GM21381 (cell line): ENCODE data around the gene CYP2F1.
"Not testable (repeated sequence)": the region's sequence is repeated elsewhere in the genome, so short reads cannot be mapped to it uniquely, and the experiment has no call there.

Experiments used
- ATAC-seq: cut with Tn5 transposase; IDR thresholded peaks from one replicate; pipeline ENCODE4 v1.9.1; 2021; ENCODE audit warnings: mild to moderate bottlenecking, moderate library complexity; ENCODE audit not compliant: unreplicated experiment

CYP2F1 gene

DNA sequence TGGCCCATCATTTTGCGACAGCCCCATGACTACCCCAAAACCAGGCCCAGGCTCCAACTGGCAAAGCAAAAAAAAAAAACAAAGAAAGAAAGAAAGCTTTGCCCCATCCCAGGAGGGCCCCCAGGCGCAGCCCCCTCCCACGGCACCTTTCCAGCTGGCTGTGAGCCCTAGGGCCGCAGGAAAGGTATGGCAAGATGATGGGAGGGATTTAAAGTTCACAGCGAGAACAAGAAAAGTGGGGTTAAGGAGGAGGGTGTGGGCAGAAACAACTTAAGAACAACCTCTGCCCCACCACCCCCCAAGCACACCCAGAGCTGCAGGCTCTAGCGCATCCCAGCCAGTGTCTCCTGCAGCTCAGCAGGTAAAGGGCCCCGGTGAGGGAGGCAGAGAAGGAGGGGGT, at the start of gene CYP2F1:
Gene CYP2F1, plus strand, starts transcription at position 301 of the 400 bp plus-strand sequence. CDS start 1,757 bp downstream, outside the sequence.
- no peak for ATAC-seq

- no peak for ATAC-seq
These were observed 49.2 kb upstream of the CYP2F1 start for GRCh38 chr19:41064974-41065569.

- ATAC-seq = no peak
These were observed 37.9 kb upstream of the CYP2F1 start for GRCh38 chr19:41076286-41076685.

DNA sequence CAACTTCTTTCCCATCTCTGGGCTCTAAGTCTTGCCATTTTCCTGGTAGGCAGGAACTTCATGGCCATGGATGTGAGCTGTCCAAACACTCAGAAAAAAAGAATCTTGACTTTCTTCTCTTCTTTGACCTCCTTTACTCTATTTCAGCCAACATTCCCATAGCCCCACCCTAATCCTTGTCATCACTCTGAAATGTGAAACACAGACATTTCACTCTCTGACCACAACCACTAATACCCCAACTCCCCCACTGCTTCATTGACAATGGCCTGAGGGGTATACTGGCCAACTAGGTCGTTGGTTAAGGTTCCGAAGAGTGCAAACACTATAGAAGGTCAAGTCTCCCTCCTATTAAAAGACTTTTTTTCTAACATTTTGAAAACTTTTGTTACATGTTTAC, 30.7 kb upstream of the CYP2F1 start:
- ATAC-seq = no peak

DNA sequence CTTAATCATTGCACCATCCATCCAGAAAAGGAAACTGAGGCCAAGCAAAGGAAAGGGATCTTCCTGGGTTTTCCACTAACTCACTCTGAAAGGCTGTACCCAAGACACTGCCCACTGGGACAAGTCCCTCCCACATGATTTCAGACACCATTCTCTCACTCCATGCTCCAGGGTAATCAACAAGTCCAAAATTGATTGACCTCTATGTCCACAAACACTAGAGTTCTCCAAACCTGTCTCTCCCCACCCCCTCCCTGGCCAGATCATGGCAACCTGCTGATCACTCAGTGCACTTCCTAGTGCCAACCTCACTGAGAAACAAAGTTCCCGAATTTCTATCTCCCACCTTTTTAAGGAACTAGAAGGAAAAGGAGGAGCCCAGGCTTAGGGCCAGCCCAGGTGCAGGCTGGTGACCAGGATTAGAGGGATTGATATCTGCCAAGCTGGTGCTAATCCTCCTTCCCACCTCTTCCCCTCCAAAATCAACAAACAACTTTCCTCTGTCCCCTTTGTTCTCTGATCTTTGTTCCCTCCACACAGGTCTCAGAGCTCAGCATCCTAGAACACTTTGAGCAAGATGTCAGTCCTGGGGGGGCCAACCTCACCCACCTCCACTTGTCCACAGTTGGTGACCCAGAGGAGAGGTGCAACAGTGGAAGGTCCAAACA, 28.4 kb upstream of the CYP2F1 start:
- no peak for ATAC-seq

- no peak for ATAC-seq
These were observed 26.1 kb upstream of the CYP2F1 start, which contains the start of gene CYP2A13 for GRCh38 chr19:41088151-41088550. Gene CYP2A13 (plus strand): TSS chr19:41088451. CDS start chr19:41088472, 21 bp downstream.

DNA sequence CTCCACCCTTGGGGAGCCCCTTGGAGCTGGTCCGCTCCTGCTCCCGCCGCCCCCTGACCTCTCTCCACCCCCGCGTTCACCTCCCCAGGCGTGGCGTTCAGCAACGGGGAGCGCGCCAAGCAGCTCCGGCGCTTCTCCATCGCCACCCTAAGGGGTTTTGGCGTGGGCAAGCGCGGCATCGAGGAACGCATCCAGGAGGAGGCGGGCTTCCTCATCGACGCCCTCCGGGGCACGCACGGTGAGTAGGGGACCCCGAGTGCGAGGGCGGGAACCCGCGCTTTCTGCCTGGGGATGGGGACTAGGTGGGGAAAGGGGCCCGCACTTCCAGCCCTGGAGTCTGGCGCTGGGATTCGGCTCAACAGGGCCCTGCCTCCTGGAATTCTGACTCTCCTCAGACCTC, 24.3 kb upstream of the CYP2F1 start:
- no peak for ATAC-seq

DNA sequence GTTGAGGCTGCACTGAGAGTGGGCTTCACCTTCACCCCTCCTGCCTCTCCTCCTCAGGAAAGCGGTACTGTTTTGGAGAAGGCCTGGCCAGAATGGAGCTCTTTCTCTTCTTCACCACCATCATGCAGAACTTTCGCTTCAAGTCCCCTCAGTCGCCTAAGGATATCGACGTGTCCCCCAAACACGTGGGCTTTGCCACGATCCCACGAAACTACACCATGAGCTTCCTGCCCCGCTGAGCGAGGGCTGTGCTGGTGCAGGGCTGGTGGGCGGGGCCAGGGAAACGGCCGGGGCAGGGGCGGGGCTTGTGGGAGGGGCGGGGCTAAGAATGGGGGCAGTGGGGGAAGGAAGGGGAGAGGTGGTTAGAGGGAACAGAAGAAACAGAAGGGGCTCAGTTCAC, 18.5 kb upstream of the CYP2F1 start:
- ATAC-seq = no peak

- ATAC-seq = no peak
These were observed 17.9 kb upstream of the CYP2F1 start for GRCh38 chr19:41096353-41096752.

DNA sequence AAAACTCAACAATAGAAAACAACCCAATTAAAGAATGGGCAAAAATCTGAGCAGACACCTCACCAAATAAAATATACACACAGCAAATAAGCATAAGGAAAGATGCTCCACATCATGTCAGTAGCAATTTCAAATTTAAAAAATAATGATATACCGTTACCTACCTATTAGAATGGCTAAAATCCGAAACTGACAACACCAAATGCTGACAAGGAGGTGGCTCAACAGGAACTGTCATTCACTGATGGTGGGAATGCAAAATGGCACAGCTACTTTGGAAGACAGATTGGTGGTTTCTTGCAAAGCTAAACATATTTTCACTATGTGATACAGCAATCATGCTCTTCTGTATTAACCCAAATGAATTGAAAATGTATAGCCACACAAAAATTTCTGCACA, 16.9 kb upstream of the CYP2F1 start:
- no peak for ATAC-seq

DNA sequence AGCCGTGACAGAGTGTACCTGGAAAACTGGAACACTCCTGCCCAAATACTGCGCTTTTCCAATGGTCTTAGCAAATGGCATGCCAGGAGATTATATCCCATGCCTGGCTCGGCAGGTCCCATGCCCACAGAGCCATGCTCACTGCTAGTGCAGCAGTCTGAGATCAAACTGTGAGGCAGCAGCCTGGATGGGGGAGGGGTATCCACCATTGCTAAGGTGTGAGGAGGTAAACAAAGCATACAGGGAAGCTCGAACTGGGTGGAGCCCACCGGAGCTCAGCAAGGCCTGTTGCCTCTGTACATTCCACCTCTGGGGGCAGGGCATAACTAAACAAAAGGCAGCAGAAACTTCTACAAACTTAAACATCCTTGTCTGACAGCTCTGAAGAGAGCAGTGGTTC, 15.5 kb upstream of the CYP2F1 start:
- ATAC-seq = no peak

GRCh38 chr19:41102210-41102609, 12.0 kb upstream of the CYP2F1 start:
- not testable (repeated sequence) for ATAC-seq

GRCh38 chr19:41106177-41106576, 8.1 kb upstream of the CYP2F1 start:
- ATAC-seq = no peak

- no peak for ATAC-seq
These were observed 2.9 kb upstream of the CYP2F1 start for GRCh38 chr19:41111296-41111695.

DNA sequence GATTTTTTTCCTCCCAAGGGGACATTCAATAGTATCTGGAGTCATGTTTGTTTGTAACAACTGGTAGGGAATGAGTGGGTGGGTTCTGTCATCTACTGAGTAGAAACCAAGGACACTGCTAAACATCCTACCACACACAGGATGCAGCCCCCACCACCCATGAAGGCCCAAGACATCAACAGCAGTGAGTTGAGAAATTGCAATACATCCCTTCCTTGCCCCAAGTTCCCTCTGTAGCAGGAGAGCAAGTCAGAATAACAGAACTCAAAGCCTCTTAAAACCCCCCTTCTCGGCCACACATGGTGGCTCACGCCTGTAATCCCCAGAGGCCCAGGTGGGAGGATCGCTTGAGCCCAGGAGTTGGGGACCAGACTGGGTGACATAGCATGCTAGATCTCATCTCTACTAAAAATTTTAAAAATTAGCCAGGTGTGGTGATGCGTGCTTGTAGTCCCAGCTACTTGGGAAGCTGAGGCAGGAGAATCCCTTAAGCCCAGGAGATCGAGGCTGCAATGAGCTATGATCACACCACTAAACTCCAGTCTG, 2.4 kb upstream of the CYP2F1 start:
- ATAC-seq = no peak

GRCh38 chr19:41112728-41113290, 1.4 kb upstream of the CYP2F1 start:
- ATAC-seq = no peak

GRCh38 chr19:41116261-41116660, 2.0 kb downstream of the CYP2F1 start:
- ATAC-seq = no peak

- ATAC-seq = not testable (repeated sequence)
These were observed 7.0 kb downstream of the CYP2F1 start for GRCh38 chr19:41120929-41121911.

DNA sequence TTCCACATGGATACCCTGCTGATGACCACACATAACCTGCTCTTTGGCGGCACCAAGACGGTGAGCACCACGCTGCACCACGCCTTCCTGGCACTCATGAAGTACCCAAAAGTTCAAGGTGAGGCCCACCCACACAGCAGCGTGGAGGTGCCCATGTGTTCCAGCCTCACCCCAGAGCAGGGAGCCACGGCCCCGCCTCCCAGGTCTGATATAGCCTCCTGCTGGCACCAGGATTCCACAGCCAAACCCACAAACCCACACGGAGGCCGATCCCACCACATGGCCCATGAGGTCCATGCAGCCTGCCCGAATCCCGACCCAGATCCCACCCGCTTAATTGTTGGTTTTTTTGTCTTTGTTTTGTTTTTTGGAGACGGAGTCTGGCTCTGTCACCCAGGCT, 8.6 kb downstream of the CYP2F1 start:
- not testable (repeated sequence) for ATAC-seq

- no peak for ATAC-seq
These were observed 9.6 kb downstream of the CYP2F1 start for GRCh38 chr19:41123716-41124294.
